ENCODE data around the gene SYPL1. TPM values are rescaled to one million over a fixed set of nuclear protein-coding genes. Genes with fewer than 3 reads are reported as not detected.

Gene SYPL1
- total and polyA plus RNA-seq, 9 of the 15 experiments (the other 6 are each of a cell fraction or from before 2014, with no cell fraction given): 23.8 to 214 (median 70.2) TPM

DNA sequence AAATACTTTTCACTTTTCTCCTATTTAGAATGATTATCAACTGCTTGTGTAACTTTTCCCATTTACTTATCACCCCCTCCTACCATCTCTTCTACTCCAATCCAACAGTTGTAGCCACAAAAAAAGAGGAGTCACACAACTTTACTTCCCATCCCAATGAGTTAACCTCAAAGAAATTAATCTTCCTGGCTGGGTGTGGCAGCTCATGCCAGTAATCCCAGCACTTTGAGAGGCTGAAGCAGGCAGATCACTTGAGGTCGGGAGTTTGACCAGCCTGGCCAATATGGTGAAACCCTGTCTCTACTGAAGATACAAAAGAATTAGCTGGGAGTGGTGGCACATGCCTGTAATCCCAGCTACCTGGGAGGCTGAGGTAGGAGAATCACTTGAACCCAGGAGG lies 19.9 kb downstream of the SYPL1 start:
- Histone ChIP-seq H3K27ac (ENCODE audit: extremely low read depth, low read depth, low read length) (no peak overlapping the region), H3K4me1 (replicated peaks in 1 of 2; ENCODE audit: control insufficient read depth in 2 of 2, insufficient read depth in 2 of 2, low read length in 2 of 2) (no peaks in the 10 kb centered on the region), H3K9ac (ENCODE audit: insufficient read depth in 1 of 2, low read depth in 2 of 2, low read length in 2 of 2) (no peak overlapping the region), H3K27me3 (ENCODE audit: control insufficient read depth in 2 of 2, insufficient read depth in 2 of 2, low read length in 2 of 2) (no peaks in the 10 kb centered on the region), H3K4me3 (no peak overlapping the region), H3K9me1 (ENCODE audit: control insufficient read depth, insufficient read depth, low read length) (no peaks in the 10 kb centered on the region), H2AFZ (ENCODE audit: low read depth, low read length) (no peak overlapping the region), H3K79me2 (ENCODE audit: control insufficient read depth, insufficient read depth, low read length) (no peaks in the 10 kb centered on the region), H4K20me1 (replicated peaks; ENCODE audit: control insufficient read depth, insufficient read depth, low read length) (no peaks in the 10 kb centered on the region), H3K4me2 (ENCODE audit: insufficient read depth, low read length) (no peak overlapping the region), H3K36me3 (ENCODE audit: control insufficient read depth, insufficient read depth, low read length) (peaks cover 64% of the 10 kb centered on the region), H3K9me3 (replicated peaks; ENCODE audit: control insufficient read depth, insufficient read depth, low read depth, low read length) (no peaks in the 10 kb centered on the region)
- FAIRE-seq (no peak), DNase-seq (ENCODE audit: extremely low read depth in 1 of 4, low spot score in 3 of 4) (no peak), ATAC-seq (no peak)
- in situ Hi-C loops (cut with MboI) (no loop called here), intact Hi-C loops (cut with micrococcal nuclease) (no loop called here)
- TF ChIP-seq, protein P1, sequence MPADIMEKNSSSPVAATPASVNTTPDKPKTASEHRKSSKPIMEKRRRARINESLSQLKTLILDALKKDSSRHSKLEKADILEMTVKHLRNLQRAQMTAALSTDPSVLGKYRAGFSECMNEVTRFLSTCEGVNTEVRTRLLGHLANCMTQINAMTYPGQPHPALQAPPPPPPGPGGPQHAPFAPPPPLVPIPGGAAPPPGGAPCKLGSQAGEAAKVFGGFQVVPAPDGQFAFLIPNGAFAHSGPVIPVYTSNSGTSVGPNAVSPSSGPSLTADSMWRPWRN (IDR thresholded peaks at IDR 0.05; ENCODE audit: low read depth): no peak
- TF ChIP-seq, protein P2, sequence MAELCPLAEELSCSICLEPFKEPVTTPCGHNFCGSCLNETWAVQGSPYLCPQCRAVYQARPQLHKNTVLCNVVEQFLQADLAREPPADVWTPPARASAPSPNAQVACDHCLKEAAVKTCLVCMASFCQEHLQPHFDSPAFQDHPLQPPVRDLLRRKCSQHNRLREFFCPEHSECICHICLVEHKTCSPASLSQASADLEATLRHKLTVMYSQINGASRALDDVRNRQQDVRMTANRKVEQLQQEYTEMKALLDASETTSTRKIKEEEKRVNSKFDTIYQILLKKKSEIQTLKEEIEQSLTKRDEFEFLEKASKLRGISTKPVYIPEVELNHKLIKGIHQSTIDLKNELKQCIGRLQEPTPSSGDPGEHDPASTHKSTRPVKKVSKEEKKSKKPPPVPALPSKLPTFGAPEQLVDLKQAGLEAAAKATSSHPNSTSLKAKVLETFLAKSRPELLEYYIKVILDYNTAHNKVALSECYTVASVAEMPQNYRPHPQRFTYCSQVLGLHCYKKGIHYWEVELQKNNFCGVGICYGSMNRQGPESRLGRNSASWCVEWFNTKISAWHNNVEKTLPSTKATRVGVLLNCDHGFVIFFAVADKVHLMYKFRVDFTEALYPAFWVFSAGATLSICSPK (IDR thresholded peaks at IDR 0.05; ENCODE audit: borderline replicate concordance): no peak
- TF ChIP-seq, protein P3, sequence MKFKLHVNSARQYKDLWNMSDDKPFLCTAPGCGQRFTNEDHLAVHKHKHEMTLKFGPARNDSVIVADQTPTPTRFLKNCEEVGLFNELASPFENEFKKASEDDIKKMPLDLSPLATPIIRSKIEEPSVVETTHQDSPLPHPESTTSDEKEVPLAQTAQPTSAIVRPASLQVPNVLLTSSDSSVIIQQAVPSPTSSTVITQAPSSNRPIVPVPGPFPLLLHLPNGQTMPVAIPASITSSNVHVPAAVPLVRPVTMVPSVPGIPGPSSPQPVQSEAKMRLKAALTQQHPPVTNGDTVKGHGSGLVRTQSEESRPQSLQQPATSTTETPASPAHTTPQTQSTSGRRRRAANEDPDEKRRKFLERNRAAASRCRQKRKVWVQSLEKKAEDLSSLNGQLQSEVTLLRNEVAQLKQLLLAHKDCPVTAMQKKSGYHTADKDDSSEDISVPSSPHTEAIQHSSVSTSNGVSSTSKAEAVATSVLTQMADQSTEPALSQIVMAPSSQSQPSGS (CRISPR knock-in tag; IDR thresholded peaks at IDR 0.05): no peak
- TF ChIP-seq, protein P4, sequence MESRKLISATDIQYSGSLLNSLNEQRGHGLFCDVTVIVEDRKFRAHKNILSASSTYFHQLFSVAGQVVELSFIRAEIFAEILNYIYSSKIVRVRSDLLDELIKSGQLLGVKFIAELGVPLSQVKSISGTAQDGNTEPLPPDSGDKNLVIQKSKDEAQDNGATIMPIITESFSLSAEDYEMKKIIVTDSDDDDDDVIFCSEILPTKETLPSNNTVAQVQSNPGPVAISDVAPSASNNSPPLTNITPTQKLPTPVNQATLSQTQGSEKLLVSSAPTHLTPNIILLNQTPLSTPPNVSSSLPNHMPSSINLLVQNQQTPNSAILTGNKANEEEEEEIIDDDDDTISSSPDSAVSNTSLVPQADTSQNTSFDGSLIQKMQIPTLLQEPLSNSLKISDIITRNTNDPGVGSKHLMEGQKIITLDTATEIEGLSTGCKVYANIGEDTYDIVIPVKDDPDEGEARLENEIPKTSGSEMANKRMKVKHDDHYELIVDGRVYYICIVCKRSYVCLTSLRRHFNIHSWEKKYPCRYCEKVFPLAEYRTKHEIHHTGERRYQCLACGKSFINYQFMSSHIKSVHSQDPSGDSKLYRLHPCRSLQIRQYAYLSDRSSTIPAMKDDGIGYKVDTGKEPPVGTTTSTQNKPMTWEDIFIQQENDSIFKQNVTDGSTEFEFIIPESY (CRISPR knock-in tag; IDR thresholded peaks at IDR 0.05): no peak
- TF ChIP-seq EHMT2 (IDR thresholded peaks at IDR 0.05): no peak
- no TSS peak for BruUV-seq (replicated peaks)
- 94% methylated on average over 1 of the region's 1 CpG for WGBS (ENCODE audit: insufficient coverage, low coverage, missing lambda C conversion rate)
- ChIA-PET POLR2A (interaction anchor here (0.9 kb wide), 1 partner anchor 9 kb away, joined by 3 read pairs; no protein-coding TSS in a partner anchor), CTCF (ENCODE audit: low intra/inter-chr PET ratio) (no interaction called here)

All from K562 (cell line).